Osteoblast (primary cell): ENCODE results near the gene DIAPH1. TPM values are rescaled to one million over a fixed set of nuclear protein-coding genes. Genes with fewer than 3 reads are reported as not detected.
A peak's percentile ranks its signal among the peaks of the same experiment; 100 is the strongest.

Experiments
- DNase-seq: peaks from one replicate; pipeline ENCODE4 v3.0.0; 2011; ENCODE audit warnings: low spot score, mixed read lengths; ENCODE audit not compliant: insufficient read length; ENCODE audit errors: missing footprints
- H2AFZ ChIP-seq: 2 replicates; pipeline ENCODE4 v1.6.0; 2011; ENCODE audit warnings: mild to moderate bottlenecking, low read length
- H3K27ac ChIP-seq: 2 replicates; pipeline ENCODE4 v1.5.1; 2011; ENCODE audit warnings: mild to moderate bottlenecking, low read depth, low read length, moderate library complexity
- H3K27me3 ChIP-seq: 2 replicates; pipeline ENCODE4 v1.6.0; 2012; ENCODE audit warnings: mild to moderate bottlenecking, control low read depth, inconsistent platforms, low read length, moderate library complexity; ENCODE audit not compliant: insufficient read depth
- H3K36me3 ChIP-seq: 2 replicates; pipeline ENCODE4 v1.5.1; 2011; ENCODE audit warnings: mild to moderate bottlenecking, low read length, control low read depth, moderate library complexity; ENCODE audit not compliant: insufficient read depth
- H3K4me1 ChIP-seq: 2 replicates; pipeline ENCODE4 v1.5.1; 2011; ENCODE audit warnings: mild to moderate bottlenecking, low read length, control low read depth, moderate library complexity; ENCODE audit not compliant: insufficient read depth
- H3K4me2 ChIP-seq: 2 replicates; pipeline ENCODE4 v1.6.0; 2011; ENCODE audit warnings: mild to moderate bottlenecking, low read length; ENCODE audit not compliant: insufficient read depth
- H3K4me3 ChIP-seq: fragments of 200-600 bp; sonication (generic); 3 replicates; pipeline ENCODE4 v1.5.1; 2012; ENCODE audit warnings: mild to moderate bottlenecking, low read length, inconsistent platforms; ENCODE audit not compliant: insufficient read depth
- H3K79me2 ChIP-seq: 2 replicates; pipeline ENCODE4 v1.6.0; 2012; ENCODE audit warnings: mild to moderate bottlenecking, low read length, control low read depth, inconsistent platforms; ENCODE audit not compliant: insufficient read depth
- H3K9me3 ChIP-seq: 2 replicates; pipeline ENCODE4 v1.5.1; 2011; ENCODE audit warnings: low read depth, low read length, control low read depth
- H4K20me1 ChIP-seq: 2 replicates; pipeline ENCODE4 v1.6.0; 2012; ENCODE audit warnings: mild to moderate bottlenecking, low read length, control low read depth; ENCODE audit not compliant: insufficient read depth
- CTCF ChIP-seq: IDR thresholded peaks from 2 replicates; pipeline ENCODE4 v1.5.1; 2011; ENCODE audit warnings: mild to moderate bottlenecking, low read depth, low read length, moderate library complexity; ENCODE audit errors: extremely low read depth
- total RNA-seq: library from RNA; depleted of rRNA; stranded (reverse); fragments of >200 nt; gene quantifications from 2 replicates; pipeline ENCODE4 v1.2.3, GENCODE V29; 2012

Gene DIAPH1
- total RNA-seq, 1 donor, result 18.5 TPM

DNA sequence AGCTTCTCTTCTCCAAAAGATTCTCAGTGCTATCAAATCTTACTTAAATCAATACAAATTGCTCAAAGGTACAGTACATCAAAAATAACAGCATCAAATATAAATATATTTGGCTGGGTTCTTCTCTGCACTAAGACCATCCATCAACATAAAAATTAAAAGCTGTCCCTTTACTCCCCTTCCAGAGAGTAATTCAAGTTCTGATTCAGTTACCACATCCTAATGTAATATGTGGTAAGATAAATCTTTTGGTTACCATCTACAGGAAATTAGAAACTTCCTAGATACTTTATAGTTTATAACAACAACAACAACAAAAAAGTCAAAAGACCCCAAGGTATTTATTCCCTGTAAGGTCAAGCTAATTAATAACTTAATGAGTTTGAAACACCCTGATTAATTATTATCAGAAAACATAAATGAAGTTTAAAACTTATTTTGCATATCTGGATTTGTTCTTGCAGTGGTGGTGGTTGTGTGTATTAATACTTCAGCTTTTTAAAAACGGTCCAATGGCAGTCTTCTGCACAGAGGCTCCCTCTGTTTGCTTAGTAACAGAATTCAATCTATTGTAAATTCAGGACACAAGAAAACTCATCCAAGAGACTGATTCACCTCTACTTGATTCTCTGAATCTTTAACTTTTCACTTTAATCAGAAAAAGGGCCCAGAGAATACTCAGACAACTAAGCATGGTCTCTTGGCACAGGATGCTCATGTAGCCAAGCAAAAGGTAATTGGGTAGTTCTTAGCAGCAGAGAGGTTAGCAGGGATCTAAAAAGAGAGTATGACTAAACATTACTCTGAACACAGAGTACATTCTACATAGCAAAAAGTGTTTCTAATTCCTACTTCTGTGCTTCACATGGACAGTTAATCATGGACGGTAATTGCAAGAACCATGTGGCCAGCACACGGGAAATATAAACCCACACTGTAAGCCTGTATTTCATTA, 20.1 kb downstream of the DIAPH1 start:
- TF ChIP-seq CTCF, result no peak
- Histone ChIP-seq H2AFZ (peak overlapping the region; percentile 36), H3K4me1 (peaks cover 14% of the 10 kb centered on the region), H3K36me3 (no peaks in the 10 kb centered on the region), H3K4me3 (no peak overlapping the region), H3K27ac (peak overlapping the region; percentile 62), H3K4me2 (no peak overlapping the region), H3K9me3 (no peaks in the 10 kb centered on the region), H3K27me3 (no peaks in the 10 kb centered on the region), H4K20me1 (no peaks in the 10 kb centered on the region), H3K79me2 (peaks cover 80% of the 10 kb centered on the region)
- DNase-seq, result peak; percentile 38

- Histone ChIP-seq H3K27me3 (no peaks in the 10 kb centered on the region), H3K27ac (no peak overlapping the region), H3K4me1 (peaks cover 12% of the 10 kb centered on the region), H3K36me3 (no peaks in the 10 kb centered on the region), H4K20me1 (no peaks in the 10 kb centered on the region), H3K79me2 (peaks cover 78% of the 10 kb centered on the region), H3K9me3 (no peaks in the 10 kb centered on the region), H3K4me2 (no peak overlapping the region), H2AFZ (no peak overlapping the region), H3K4me3 (no peak overlapping the region)
- no peak for TF ChIP-seq CTCF
- DNase-seq, result no peak
These were observed 21.0 kb downstream of the DIAPH1 start for GRCh38 chr5:141597814-141598213.

DNA sequence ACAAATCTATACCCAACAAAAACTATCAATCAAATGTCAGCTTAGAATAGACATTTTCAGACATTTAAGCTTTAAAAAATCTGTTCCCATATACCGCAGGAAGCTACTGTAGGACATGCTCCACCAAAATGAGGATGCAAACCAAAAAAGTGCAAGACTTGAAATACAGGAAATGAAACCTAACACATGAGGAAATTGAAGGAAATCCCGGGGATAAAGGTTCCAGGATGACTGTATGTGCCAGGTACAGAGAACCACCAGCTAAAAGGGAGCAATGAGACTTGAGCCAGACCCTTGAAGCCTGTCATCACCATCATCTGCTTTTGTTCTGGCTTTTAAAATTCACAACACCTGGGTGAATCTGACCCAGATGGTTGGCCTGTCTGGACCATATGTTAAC, 21.4 kb downstream of the DIAPH1 start:
- Histone ChIP-seq H3K4me2 (no peak overlapping the region), H3K79me2 (peaks cover 77% of the 10 kb centered on the region), H2AFZ (no peak overlapping the region), H3K4me1 (peaks cover 12% of the 10 kb centered on the region), H3K36me3 (no peaks in the 10 kb centered on the region), H3K27me3 (no peaks in the 10 kb centered on the region), H3K27ac (no peak overlapping the region), H4K20me1 (no peaks in the 10 kb centered on the region), H3K9me3 (no peaks in the 10 kb centered on the region), H3K4me3 (no peak overlapping the region)
- DNase-seq, result no peak
- no peak for TF ChIP-seq CTCF

DNA sequence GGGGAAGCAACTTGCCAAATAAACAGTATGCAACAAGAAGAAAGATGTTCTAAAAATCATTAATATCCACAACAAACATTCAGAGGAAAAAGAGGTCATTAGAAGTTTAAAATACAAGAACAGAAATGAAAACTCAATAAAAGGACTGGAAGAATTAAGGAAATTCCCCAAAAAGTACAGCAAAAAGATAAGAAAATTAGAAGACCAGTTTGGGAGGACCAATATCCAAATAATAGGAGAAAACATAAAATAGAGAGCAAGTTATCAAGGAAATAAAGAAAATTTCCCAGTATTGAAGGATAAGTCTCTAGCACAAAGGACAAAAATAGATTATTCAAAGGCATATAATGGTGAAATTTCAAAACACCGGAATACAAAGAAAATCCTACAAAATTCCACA, 21.9 kb downstream of the DIAPH1 start:
- Histone ChIP-seq H3K9me3 (no peaks in the 10 kb centered on the region), H4K20me1 (no peaks in the 10 kb centered on the region), H3K27me3 (no peaks in the 10 kb centered on the region), H3K4me2 (no peak overlapping the region), H3K27ac (no peak overlapping the region), H3K4me1 (peaks cover 12% of the 10 kb centered on the region), H3K4me3 (no peak overlapping the region), H3K79me2 (peaks cover 72% of the 10 kb centered on the region), H3K36me3 (no peaks in the 10 kb centered on the region), H2AFZ (no peak overlapping the region)
- DNase-seq, result no peak
- TF ChIP-seq CTCF, result no peak
